Activated CD4-positive, alpha-beta memory T cell treated with anti-CD3 and anti-CD28 coated beads for 36 hours (primary cell): ENCODE data around the gene ACTL10. TPM values are rescaled to one million over a fixed set of nuclear protein-coding genes. Genes with fewer than 3 reads are reported as not detected.
A peak's percentile ranks its signal among the peaks of the same experiment; 100 is the strongest.

Source experiments
- CTCF ChIA-PET: fragments of 350-600 bp; sonication (Branson Sonifier 250); formaldehyde crosslinking; loops from one replicate; lab custom pipeline; 2021; ENCODE audit warnings: antibody characterized with exemption, inconsistent platforms; lab: Charles Lee
- POLR2A ChIA-PET: fragments of 350-600 bp; sonication (Branson Sonifier 250); formaldehyde crosslinking; loops from one replicate; lab custom pipeline; 2021; ENCODE audit warnings: antibody characterized with exemption; lab: Charles Lee
- DNase-seq: peaks from one replicate; pipeline ENCODE4 v3.0.0-alpha.2; 2020
- H3K27ac Mint-ChIP-seq: one replicate; pipeline ENCODE4 v1.8.0; 2021; ENCODE audit warnings: mixed read lengths
- H3K27me3 Mint-ChIP-seq: one replicate; pipeline ENCODE4 v1.8.0; 2021; ENCODE audit warnings: mixed read lengths
- H3K36me3 Mint-ChIP-seq: one replicate; pipeline ENCODE4 v1.8.0; 2021; ENCODE audit warnings: mixed read lengths
- H3K4me1 Mint-ChIP-seq: one replicate; pipeline ENCODE4 v1.8.0; 2021; ENCODE audit warnings: low read depth, mixed read lengths
- H3K4me3 Mint-ChIP-seq: one replicate; pipeline ENCODE4 v1.8.0; 2021; ENCODE audit warnings: mild to moderate bottlenecking, mixed read lengths
- H3K9me3 Mint-ChIP-seq: one replicate; pipeline ENCODE4 v1.8.0; 2021; ENCODE audit warnings: mixed read lengths
- intact Hi-C: fragments of 100-400 bp; cut with micrococcal nuclease; formaldehyde crosslinking; loops from one replicate; pipeline ENCODE4 v1.15.1; 2023
- total RNA-seq, 2 experiments: library from RNA; stranded (reverse); gene quantifications; one replicate each; pipeline ENCODE4 v1.2.3, GENCODE V29; 2021

Gene ACTL10
- total RNA-seq, 2 experiments from 2014 or later: 1.8 to 2.3 TPM

DNA sequence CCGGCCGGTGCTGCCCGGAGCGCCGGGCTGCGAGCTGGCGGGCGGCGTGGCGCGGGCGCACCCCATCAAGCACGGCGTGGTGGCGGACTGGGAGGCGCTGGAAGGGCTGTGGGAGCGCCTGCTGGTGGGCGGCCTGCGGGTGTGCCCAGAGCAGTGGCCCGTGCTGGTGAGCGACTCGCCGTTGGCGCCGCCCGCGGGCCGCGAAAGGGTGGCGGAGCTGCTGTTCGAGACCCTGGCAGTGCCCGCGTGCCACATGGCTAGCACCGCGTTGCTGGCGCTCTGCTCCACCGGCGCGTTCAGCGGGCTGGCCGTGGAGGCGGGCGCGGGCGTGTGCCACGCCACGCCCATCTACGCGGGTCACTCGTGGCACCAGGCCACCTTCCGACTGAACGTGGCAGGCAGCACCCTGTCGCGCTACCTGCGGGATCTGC, 517 bp downstream of the ACTL10 start:
- Mint-ChIP-seq H3K9me3 (no peaks in the 10 kb centered on the region), H3K27me3 (no peaks in the 10 kb centered on the region), H3K36me3 (no peaks in the 10 kb centered on the region), H3K4me3 (peak overlapping the region; percentile 78), H3K4me1 (peaks cover 37% of the 10 kb centered on the region), H3K27ac (peak overlapping the region; percentile 71)
- CTCF ChIA-PET: interaction anchor here (0.6 to 5.5 kb wide), 39 partner anchors 8 to 375 kb away, joined by 3 to 55 read pairs (median 6); partner anchors contain the start of genes CBFA2T2, CDK5RAP1, NECAB3 and PXMP4
- POLR2A ChIA-PET: interaction anchor here (0.8 to 3.0 kb wide), 12 partner anchors 10 to 326 kb away, joined by 3 to 21 read pairs (median 10); partner anchors contain the start of genes CBFA2T2, E2F1, RALY and SNTA1
- intact Hi-C loops: loop anchor here (5.0 kb wide), 2 partner anchors 225 to 265 kb away; partner anchors contain the start of genes CDK5RAP1 and SNTA1
- DNase-seq: peak; percentile 64

DNA sequence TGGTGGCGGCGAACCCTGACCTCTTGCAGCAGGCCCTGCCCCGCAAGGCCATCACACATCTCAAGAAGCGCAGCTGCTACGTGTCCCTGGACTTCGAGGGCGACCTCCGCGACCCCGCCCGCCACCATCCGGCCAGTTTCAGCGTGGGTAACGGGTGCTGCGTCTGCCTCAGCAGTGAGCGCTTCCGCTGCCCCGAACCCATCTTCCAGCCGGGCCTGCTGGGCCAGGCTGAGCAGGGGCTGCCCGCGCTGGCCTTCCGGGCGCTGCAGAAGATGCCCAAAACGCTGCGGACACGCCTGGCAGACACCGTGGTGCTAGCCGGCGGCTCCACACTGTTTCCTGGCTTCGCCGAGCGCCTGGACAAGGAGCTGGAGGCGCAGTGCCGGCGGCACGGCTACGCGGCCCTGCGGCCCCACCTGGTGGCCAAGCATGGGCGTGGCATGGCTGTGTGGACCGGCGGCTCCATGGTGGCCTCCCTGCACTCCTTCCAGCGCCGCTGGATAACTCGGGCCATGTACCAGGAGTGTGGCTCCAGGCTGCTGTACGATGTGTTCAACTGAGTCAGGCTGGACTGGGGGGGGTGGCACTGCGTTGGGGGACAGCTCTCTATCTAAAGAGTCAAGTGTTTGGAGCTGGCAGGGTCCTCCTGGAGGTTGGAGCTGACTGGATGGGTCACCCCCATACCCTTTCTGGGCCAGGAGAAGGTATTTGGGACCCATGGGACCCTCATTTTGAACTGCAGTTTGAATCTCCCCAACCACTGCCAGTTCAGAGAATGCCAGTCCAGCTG, 1.1 kb downstream of the ACTL10 start:
- no peaks in the 10 kb centered on the region for H3K9me3 Mint-ChIP-seq
- peak overlapping the region; percentile 78 for H3K4me3 Mint-ChIP-seq
- no peaks in the 10 kb centered on the region for H3K27me3 Mint-ChIP-seq
- ChIA-PET POLR2A (interaction anchor here (0.6 to 3.0 kb wide), 15 partner anchors 10 to 325 kb away, joined by 3 to 21 read pairs (median 6); partner anchors contain the start of genes CBFA2T2, E2F1, RALY and SNTA1), CTCF (interaction anchor here (0.6 to 5.5 kb wide), 41 partner anchors 7 to 376 kb away, joined by 3 to 55 read pairs (median 6); partner anchors contain the start of genes CBFA2T2, CDK5RAP1, NECAB3 and PXMP4)
- peak overlapping the region; percentile 71 for H3K27ac Mint-ChIP-seq
- intact Hi-C loops: loop anchor here (1.0 to 5.0 kb wide), 3 partner anchors 211 to 266 kb away; partner anchors contain the start of genes CDK5RAP1 and SNTA1
- peaks cover 34% of the 10 kb centered on the region for H3K4me1 Mint-ChIP-seq
- H3K36me3 Mint-ChIP-seq: no peaks in the 10 kb centered on the region
- DNase-seq: peak; percentile 87

DNA sequence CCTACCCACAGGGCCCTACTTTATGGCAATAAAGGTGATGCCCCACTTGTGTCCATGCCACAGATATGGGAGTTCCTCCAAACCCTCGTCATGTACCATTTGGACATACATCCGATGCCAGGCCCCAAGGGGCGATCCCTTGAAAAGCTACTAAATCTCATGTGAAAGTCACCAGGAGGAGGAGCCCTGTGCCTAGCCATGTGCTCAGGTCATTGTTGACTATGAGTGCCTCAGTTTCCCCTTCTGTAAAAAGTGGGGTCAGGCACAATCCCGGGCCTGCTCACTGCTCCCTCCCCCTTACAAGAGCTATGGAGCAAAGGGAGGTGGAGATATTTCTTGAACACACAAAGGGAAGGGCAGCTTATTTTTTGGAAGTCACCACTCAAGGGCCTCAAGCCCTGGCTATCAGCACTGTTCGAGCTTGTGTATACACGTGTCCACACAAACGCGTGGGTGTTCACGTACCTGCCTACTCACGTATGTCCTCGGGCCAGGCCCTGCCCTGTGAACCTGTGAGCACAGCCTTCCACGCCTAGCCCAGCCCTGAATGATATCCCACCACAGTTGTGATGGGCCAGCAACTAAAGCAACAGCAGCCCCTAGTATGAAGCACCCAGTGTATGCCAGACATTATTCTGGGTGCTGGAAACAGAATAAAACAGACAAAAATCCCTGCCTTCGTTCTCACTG, 1.9 kb downstream of the ACTL10 start:
- no peaks in the 10 kb centered on the region for H3K9me3 Mint-ChIP-seq
- H3K4me1 Mint-ChIP-seq: peaks cover 41% of the 10 kb centered on the region
- ChIA-PET CTCF (interaction anchor here (0.7 to 5.5 kb wide), 31 partner anchors 11 to 377 kb away, joined by 3 to 55 read pairs (median 7); partner anchors contain the start of genes CBFA2T2, CDK5RAP1, PXMP4 and SNTA1), POLR2A (interaction anchor here (0.6 to 3.0 kb wide), 11 partner anchors 11 to 325 kb away, joined by 3 to 21 read pairs (median 6); partner anchors contain the start of genes CBFA2T2, RALY and ZNF341)
- no peaks in the 10 kb centered on the region for H3K27me3 Mint-ChIP-seq
- H3K27ac Mint-ChIP-seq: peak overlapping the region; percentile 33
- no peaks in the 10 kb centered on the region for H3K36me3 Mint-ChIP-seq
- intact Hi-C loops: loop anchor here (1.0 to 5.0 kb wide), 3 partner anchors 211 to 266 kb away; partner anchors contain the start of genes CDK5RAP1 and SNTA1
- DNase-seq: no peak
- peak overlapping the region; percentile 78 for H3K4me3 Mint-ChIP-seq

GRCh38 chr20:33669224-33669623, 2.5 kb downstream of the ACTL10 start:
- H3K36me3 Mint-ChIP-seq: no peaks in the 10 kb centered on the region
- intact Hi-C loops: loop anchor here (5.0 kb wide), 2 partner anchors 227 to 267 kb away; partner anchors contain the start of genes CDK5RAP1 and SNTA1
- CTCF ChIA-PET: interaction anchor here (0.5 to 5.5 kb wide), 11 partner anchors 10 to 268 kb away, joined by 3 to 55 read pairs (median 17); partner anchors contain the start of genes CBFA2T2, CDK5RAP1 and ZNF341
- no peaks in the 10 kb centered on the region for H3K27me3 Mint-ChIP-seq
- H3K27ac Mint-ChIP-seq: no peak overlapping the region
- no peak overlapping the region for H3K4me3 Mint-ChIP-seq
- POLR2A ChIA-PET: interaction anchor here (1.4 to 3.0 kb wide), 3 partner anchors 12 to 180 kb away, joined by 3 to 20 read pairs (median 3); partner anchors contain the start of gene CBFA2T2
- no peaks in the 10 kb centered on the region for H3K9me3 Mint-ChIP-seq
- H3K4me1 Mint-ChIP-seq: peaks cover 41% of the 10 kb centered on the region
- DNase-seq: no peak

DNA sequence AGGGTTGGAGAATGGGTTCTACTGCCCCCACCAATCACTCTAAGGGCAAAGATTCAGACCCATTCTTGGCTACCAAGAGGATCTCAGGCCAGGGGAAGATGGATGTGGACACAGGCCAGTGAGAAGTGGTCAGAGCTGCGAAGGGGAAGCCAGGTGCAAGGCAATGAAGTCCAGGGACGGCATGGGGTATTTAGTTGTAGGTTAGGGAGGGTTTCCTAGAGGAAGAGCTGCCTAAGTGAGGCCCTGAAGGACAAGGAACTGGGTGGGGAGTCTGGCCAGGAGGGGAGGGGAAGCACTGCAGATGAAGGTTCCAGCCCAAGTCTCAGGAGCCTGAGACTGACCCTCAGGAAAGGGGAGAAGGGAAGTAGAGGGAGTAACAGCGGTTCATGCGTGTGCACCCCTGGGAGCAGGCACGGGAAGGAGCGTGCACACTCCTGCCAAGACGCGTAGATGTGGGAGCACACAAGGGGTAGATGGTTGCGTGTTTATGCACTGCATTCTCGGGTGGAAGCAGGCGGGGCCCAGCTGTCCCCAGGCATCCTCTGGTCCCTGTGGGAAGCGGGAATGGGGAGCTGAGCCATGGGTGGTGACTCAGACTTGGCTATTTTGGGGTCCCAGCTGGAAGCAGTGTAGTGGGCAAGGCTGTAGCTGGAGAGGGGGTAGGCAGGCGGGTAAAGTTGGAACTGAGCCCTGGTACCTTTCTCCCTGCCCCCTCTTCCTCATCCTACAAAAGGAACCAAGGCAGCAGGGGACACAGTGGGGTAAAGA, 3.3 kb downstream of the ACTL10 start:
- ChIA-PET POLR2A (interaction anchor here (0.6 to 0.9 kb wide), 2 partner anchors 123 to 434 kb away, joined by 3 read pairs; no protein-coding TSS in a partner anchor), CTCF (interaction anchor here (2.5 to 4.6 kb wide), 3 partner anchors 212 to 222 kb away, joined by 7 to 32 read pairs (median 9); no protein-coding TSS in a partner anchor)
- no peaks in the 10 kb centered on the region for H3K27me3 Mint-ChIP-seq
- no peak overlapping the region for H3K4me3 Mint-ChIP-seq
- H3K36me3 Mint-ChIP-seq: no peaks in the 10 kb centered on the region
- no peak overlapping the region for H3K27ac Mint-ChIP-seq
- intact Hi-C loops: loop anchor here (5.0 kb wide), 2 partner anchors 228 to 268 kb away; partner anchors contain the start of genes CDK5RAP1 and SNTA1
- no peak for DNase-seq
- H3K4me1 Mint-ChIP-seq: peaks cover 36% of the 10 kb centered on the region
- no peaks in the 10 kb centered on the region for H3K9me3 Mint-ChIP-seq

GRCh38 chr20:33670715-33671499, 4.2 kb downstream of the ACTL10 start:
- POLR2A ChIA-PET: interaction anchor here (0.6 to 0.9 kb wide), 3 partner anchors 8 to 433 kb away, joined by 3 read pairs; partner anchors contain the start of gene C20orf144
- H3K27me3 Mint-ChIP-seq: no peaks in the 10 kb centered on the region
- H3K4me1 Mint-ChIP-seq: peaks cover 35% of the 10 kb centered on the region
- no peak for DNase-seq
- CTCF ChIA-PET: interaction anchor here (0.6 to 4.6 kb wide), 3 partner anchors 57 to 217 kb away, joined by 3 to 32 read pairs (median 7); no protein-coding TSS in a partner anchor
- H3K27ac Mint-ChIP-seq: no peak overlapping the region
- H3K36me3 Mint-ChIP-seq: peaks cover under 1% of the 10 kb centered on the region
- no peaks in the 10 kb centered on the region for H3K9me3 Mint-ChIP-seq
- intact Hi-C loops: no loop called here
- no peak overlapping the region for H3K4me3 Mint-ChIP-seq

- DNase-seq: no peak
- H3K27ac Mint-ChIP-seq: no peak overlapping the region
- H3K4me1 Mint-ChIP-seq: peaks cover 32% of the 10 kb centered on the region
- no peaks in the 10 kb centered on the region for H3K27me3 Mint-ChIP-seq
- CTCF ChIA-PET: interaction anchor here (0.6 to 2.5 kb wide), 2 partner anchors 8 to 214 kb away, joined by 3 to 7 read pairs; no protein-coding TSS in a partner anchor
- peaks cover 7% of the 10 kb centered on the region for H3K36me3 Mint-ChIP-seq
- POLR2A ChIA-PET: interaction anchor here (0.7 to 1.2 kb wide), 2 partner anchors 7 to 9 kb away, joined by 3 to 4 read pairs; partner anchors contain the start of gene C20orf144
- no peaks in the 10 kb centered on the region for H3K9me3 Mint-ChIP-seq
- intact Hi-C loops: no loop called here
- H3K4me3 Mint-ChIP-seq: no peak overlapping the region
Measured at GRCh38 chr20:33671573-33672288, 5.0 kb downstream of the ACTL10 start.

DNA sequence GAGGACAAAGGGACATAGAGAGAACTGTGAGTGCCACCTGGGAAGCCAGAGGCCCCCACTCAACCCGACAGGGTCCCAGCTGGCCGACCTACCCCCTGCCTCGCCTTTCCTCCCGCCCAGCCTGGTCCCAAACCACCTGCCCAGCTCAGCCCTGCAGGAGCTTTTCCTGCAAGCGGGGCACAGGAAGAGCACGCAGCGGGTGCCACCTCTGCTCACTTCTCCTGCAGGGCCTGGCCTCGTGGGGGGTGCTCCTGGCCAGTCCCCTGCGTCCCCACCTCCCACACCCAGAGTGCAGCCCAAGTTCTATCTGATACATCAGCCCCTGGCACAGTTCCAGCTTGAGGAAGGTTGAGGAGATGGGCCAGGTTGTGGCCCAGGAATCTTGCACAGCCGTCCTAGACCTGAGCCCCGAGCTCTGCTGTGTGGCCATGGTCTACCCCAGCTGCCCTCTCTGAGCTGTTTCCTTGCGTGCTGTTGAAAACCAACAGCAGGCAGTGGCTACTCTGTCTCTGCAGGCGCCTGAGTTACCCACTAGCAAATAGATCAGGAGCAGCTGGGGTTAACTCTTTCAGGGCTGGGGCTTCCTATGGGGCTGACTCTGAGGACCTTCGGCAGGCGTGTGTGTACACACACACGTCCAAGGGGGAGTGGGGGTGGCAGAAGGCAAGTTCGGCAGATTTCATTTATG, 5.8 kb downstream of the ACTL10 start:
- H3K9me3 Mint-ChIP-seq: no peaks in the 10 kb centered on the region
- CTCF ChIA-PET: interaction anchor here (2.5 kb wide), 1 partner anchor 215 kb away, joined by 7 read pairs; no protein-coding TSS in a partner anchor
- DNase-seq: no peak
- H3K27me3 Mint-ChIP-seq: no peaks in the 10 kb centered on the region
- POLR2A ChIA-PET: interaction anchor here (1.2 to 1.3 kb wide), 2 partner anchors 8 to 10 kb away, joined by 3 to 4 read pairs; no protein-coding TSS in a partner anchor
- peaks cover 35% of the 10 kb centered on the region for H3K4me1 Mint-ChIP-seq
- H3K27ac Mint-ChIP-seq: no peak overlapping the region
- peak overlapping the region; percentile 76 for H3K4me3 Mint-ChIP-seq
- intact Hi-C loops: no loop called here
- H3K36me3 Mint-ChIP-seq: peaks cover 14% of the 10 kb centered on the region

DNA sequence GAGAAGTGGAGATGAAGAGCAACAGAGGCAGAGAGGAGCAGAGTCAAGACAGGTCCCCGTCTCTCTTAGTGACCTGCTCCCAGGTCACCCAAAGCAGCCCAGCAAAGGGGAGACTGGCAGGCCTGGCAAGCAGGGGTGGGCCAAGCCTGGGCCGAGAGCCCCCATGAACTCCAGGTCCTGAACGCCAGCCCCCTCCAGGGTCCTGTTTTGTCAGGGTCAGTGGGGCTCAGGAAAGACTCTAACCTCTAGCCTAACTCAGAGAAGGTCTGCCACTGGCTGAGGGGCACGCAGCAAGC, 6.3 kb downstream of the ACTL10 start:
- Mint-ChIP-seq H3K36me3 (peaks cover 19% of the 10 kb centered on the region), H3K4me3 (peak overlapping the region; percentile 76), H3K4me1 (peaks cover 36% of the 10 kb centered on the region), H3K9me3 (no peaks in the 10 kb centered on the region), H3K27me3 (no peaks in the 10 kb centered on the region), H3K27ac (no peak overlapping the region)
- POLR2A ChIA-PET: interaction anchor here (1.2 to 1.3 kb wide), 2 partner anchors 9 to 10 kb away, joined by 3 to 4 read pairs; no protein-coding TSS in a partner anchor
- intact Hi-C loops: no loop called here
- DNase-seq: no peak
- CTCF ChIA-PET: no interaction called here
